Ishikawa (cell line): ENCODE measurements around the gene ZCCHC8.

Experiments
- CEBPB ChIP-seq: IDR thresholded peaks from 2 replicates; pipeline ENCODE4 v1.6.1; 2012
- CREB1 ChIP-seq: IDR thresholded peaks from 2 replicates; pipeline ENCODE4 v1.6.1; 2012; ENCODE audit warnings: low read depth
- EGR1 ChIP-seq: IDR thresholded peaks from 2 replicates; pipeline ENCODE4 v1.6.1; 2012
- EP300 ChIP-seq: IDR thresholded peaks from 2 replicates; pipeline ENCODE4 v1.6.1; 2012; ENCODE audit warnings: borderline replicate concordance
- FOXM1 ChIP-seq: IDR thresholded peaks from 2 replicates; pipeline ENCODE4 v1.6.1; 2012; ENCODE audit warnings: low read depth, borderline replicate concordance
- MAX ChIP-seq: IDR thresholded peaks from 2 replicates; pipeline ENCODE4 v1.6.1; 2012
- NFIC ChIP-seq: IDR thresholded peaks from 2 replicates; pipeline ENCODE4 v1.6.1; 2012
- RAD21 ChIP-seq: IDR thresholded peaks from 2 replicates; pipeline ENCODE4 v1.6.1; 2012; ENCODE audit warnings: low read depth
- TAF1 ChIP-seq: IDR thresholded peaks from 2 replicates; pipeline ENCODE4 v1.6.1; 2012; ENCODE audit warnings: low read depth, mild to moderate bottlenecking
- TCF12 ChIP-seq: IDR thresholded peaks from 2 replicates; pipeline ENCODE4 v1.6.1; 2012; ENCODE audit warnings: low read depth
- TEAD4 ChIP-seq: IDR thresholded peaks from 2 replicates; pipeline ENCODE4 v1.6.1; 2012
- USF1 ChIP-seq: IDR thresholded peaks from 2 replicates; pipeline ENCODE4 v1.6.1; 2012
- YY1 ChIP-seq: IDR thresholded peaks from 2 replicates; pipeline ENCODE4 v1.6.1; 2012; ENCODE audit warnings: low read depth
- ZBTB7A ChIP-seq: IDR thresholded peaks from 2 replicates; pipeline ENCODE4 v1.6.1; 2012; ENCODE audit warnings: low read depth
- TF ChIP-seq, protein P1 (sequence below): IDR thresholded peaks from 2 replicates; pipeline ENCODE4 v1.6.1; 2012; ENCODE audit warnings: low read depth, mild to moderate bottlenecking

The ZCCHC8 gene

GRCh38 chr12:122505419-122506051 lies 4.8 kb upstream of the ZCCHC8 start:
- no peak for TF ChIP-seq CEBPB
- no peak for TF ChIP-seq EP300
- TF ChIP-seq EGR1: no peak
- TF ChIP-seq NFIC: no peak
- no peak for TF ChIP-seq FOXM1
- TF ChIP-seq CREB1: no peak
- TF ChIP-seq MAX: no peak
- no peak for TF ChIP-seq TCF12
- TF ChIP-seq USF1: no peak
- TF ChIP-seq TEAD4: no peak
- no peak for TF ChIP-seq YY1
- no peak for TF ChIP-seq ZBTB7A
- no peak for TF ChIP-seq RAD21
- no peak for TF ChIP-seq TAF1
- TF ChIP-seq, protein P1, sequence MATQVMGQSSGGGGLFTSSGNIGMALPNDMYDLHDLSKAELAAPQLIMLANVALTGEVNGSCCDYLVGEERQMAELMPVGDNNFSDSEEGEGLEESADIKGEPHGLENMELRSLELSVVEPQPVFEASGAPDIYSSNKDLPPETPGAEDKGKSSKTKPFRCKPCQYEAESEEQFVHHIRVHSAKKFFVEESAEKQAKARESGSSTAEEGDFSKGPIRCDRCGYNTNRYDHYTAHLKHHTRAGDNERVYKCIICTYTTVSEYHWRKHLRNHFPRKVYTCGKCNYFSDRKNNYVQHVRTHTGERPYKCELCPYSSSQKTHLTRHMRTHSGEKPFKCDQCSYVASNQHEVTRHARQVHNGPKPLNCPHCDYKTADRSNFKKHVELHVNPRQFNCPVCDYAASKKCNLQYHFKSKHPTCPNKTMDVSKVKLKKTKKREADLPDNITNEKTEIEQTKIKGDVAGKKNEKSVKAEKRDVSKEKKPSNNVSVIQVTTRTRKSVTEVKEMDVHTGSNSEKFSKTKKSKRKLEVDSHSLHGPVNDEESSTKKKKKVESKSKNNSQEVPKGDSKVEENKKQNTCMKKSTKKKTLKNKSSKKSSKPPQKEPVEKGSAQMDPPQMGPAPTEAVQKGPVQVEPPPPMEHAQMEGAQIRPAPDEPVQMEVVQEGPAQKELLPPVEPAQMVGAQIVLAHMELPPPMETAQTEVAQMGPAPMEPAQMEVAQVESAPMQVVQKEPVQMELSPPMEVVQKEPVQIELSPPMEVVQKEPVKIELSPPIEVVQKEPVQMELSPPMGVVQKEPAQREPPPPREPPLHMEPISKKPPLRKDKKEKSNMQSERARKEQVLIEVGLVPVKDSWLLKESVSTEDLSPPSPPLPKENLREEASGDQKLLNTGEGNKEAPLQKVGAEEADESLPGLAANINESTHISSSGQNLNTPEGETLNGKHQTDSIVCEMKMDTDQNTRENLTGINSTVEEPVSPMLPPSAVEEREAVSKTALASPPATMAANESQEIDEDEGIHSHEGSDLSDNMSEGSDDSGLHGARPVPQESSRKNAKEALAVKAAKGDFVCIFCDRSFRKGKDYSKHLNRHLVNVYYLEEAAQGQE: no peak

GRCh38 chr12:122503783-122504590 lies 3.3 kb upstream of the ZCCHC8 start:
- TF ChIP-seq MAX (no peak), EP300 (no peak), EGR1 (no peak), RAD21 (no peak), CEBPB (no peak), YY1 (no peak), USF1 (no peak), TAF1 (no peak), ZBTB7A (no peak), NFIC (no peak), TEAD4 (no peak), FOXM1 (no peak), CREB1 (no peak), TCF12 (no peak)
- TF ChIP-seq, protein P1: no peak

DNA sequence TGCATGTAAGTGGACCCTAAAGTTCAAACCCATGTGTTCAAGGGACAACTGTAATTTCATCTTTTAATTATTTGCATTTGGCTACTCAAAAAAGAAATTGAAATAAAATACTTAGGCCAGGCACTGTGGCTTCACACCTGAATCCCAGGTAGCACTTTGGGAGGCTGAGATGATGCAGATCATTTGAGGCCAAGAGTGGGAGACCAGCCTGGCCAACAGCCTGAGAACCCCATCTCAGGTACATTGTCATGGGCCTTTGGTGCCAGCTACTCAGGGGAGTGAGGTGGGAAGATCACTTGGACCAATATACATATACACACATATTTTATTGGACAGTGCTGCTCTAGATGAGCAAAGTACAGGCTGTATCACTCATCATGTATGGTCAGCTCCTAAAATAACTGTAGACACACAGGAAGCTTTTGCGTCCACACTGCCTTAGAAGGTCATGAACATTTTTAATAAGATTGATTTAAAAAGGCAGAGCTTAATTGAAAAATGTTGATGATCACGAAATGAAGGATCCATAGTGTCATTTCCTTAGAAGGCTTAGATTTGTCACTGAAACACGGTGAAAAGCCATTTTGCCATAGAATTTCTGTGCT lies 2.5 kb upstream of the ZCCHC8 start:
- TF ChIP-seq EGR1: no peak
- TF ChIP-seq RAD21: no peak
- TF ChIP-seq ZBTB7A: no peak
- TF ChIP-seq YY1: no peak
- no peak for TF ChIP-seq TAF1
- TF ChIP-seq, protein P1: no peak
- TF ChIP-seq USF1: no peak
- no peak for TF ChIP-seq MAX
- no peak for TF ChIP-seq EP300
- TF ChIP-seq CEBPB: no peak
- TF ChIP-seq CREB1: no peak
- TF ChIP-seq FOXM1: no peak
- no peak for TF ChIP-seq TEAD4
- no peak for TF ChIP-seq NFIC
- TF ChIP-seq TCF12: no peak
